Measurements from ENCODE around the gene ISG15.
"Not testable (repeated sequence)": the region's sequence is repeated elsewhere in the genome, so short reads cannot be mapped to it uniquely, and the experiment has no call there.

DNA sequence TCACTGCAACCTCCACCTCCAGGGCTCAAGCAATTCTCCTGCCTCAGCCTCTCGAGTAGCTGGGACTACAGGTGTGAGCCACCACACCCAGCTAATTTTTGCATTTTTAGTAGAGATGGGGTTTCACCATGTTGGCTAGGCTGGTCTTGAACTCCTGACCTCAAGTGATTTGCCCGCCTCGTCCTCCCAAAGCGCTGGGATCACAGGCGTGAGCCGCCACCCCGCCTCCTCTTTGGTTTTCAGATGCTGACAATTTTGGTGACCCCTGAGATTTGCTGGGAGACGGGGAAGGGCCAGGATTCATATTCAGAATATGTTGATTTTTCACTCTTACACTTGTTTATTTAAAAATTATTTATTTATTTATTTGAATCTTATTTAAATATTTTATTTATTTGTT is 3.2 kb upstream of the ISG15 start:
- not testable (repeated sequence) for TF ChIP-seq RFX5 (IDR thresholded peaks at IDR 0.05; ENCODE audit: low read length); MEF2A (IDR thresholded peaks at IDR 0.05; ENCODE audit: borderline replicate concordance, low read depth); MXI1 (IDR thresholded peaks at IDR 0.05; ENCODE audit: low read depth, low read length); EZH2phosphoT487 (IDR thresholded peaks at IDR 0.05; ENCODE audit: borderline replicate concordance, low read depth); POLR2AphosphoS5 (IDR thresholded peaks at IDR 0.05; ENCODE audit: low read depth, low read length); YY1 (IDR thresholded peaks at IDR 0.05; ENCODE audit: low read depth); EP300 (IDR thresholded peaks at IDR 0.05; ENCODE audit: borderline replicate concordance in 1 of 2, low read depth in 1 of 2, low read length in 1 of 2); TAF1 (IDR thresholded peaks at IDR 0.05; ENCODE audit: borderline replicate concordance, low read depth, low read length)
- TF ChIP-seq, protein P1, sequence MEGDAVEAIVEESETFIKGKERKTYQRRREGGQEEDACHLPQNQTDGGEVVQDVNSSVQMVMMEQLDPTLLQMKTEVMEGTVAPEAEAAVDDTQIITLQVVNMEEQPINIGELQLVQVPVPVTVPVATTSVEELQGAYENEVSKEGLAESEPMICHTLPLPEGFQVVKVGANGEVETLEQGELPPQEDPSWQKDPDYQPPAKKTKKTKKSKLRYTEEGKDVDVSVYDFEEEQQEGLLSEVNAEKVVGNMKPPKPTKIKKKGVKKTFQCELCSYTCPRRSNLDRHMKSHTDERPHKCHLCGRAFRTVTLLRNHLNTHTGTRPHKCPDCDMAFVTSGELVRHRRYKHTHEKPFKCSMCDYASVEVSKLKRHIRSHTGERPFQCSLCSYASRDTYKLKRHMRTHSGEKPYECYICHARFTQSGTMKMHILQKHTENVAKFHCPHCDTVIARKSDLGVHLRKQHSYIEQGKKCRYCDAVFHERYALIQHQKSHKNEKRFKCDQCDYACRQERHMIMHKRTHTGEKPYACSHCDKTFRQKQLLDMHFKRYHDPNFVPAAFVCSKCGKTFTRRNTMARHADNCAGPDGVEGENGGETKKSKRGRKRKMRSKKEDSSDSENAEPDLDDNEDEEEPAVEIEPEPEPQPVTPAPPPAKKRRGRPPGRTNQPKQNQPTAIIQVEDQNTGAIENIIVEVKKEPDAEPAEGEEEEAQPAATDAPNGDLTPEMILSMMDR (IDR thresholded peaks at IDR 0.05) = not testable (repeated sequence)
- TF ChIP-seq, protein P2, sequence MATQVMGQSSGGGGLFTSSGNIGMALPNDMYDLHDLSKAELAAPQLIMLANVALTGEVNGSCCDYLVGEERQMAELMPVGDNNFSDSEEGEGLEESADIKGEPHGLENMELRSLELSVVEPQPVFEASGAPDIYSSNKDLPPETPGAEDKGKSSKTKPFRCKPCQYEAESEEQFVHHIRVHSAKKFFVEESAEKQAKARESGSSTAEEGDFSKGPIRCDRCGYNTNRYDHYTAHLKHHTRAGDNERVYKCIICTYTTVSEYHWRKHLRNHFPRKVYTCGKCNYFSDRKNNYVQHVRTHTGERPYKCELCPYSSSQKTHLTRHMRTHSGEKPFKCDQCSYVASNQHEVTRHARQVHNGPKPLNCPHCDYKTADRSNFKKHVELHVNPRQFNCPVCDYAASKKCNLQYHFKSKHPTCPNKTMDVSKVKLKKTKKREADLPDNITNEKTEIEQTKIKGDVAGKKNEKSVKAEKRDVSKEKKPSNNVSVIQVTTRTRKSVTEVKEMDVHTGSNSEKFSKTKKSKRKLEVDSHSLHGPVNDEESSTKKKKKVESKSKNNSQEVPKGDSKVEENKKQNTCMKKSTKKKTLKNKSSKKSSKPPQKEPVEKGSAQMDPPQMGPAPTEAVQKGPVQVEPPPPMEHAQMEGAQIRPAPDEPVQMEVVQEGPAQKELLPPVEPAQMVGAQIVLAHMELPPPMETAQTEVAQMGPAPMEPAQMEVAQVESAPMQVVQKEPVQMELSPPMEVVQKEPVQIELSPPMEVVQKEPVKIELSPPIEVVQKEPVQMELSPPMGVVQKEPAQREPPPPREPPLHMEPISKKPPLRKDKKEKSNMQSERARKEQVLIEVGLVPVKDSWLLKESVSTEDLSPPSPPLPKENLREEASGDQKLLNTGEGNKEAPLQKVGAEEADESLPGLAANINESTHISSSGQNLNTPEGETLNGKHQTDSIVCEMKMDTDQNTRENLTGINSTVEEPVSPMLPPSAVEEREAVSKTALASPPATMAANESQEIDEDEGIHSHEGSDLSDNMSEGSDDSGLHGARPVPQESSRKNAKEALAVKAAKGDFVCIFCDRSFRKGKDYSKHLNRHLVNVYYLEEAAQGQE (IDR thresholded peaks at IDR 0.05; ENCODE audit: low read depth, low read length) = not testable (repeated sequence)
